Stimulated activated CD4-positive, alpha-beta T cell treated with anti-CD3 and anti-CD28 coated beads, Interleukin-4, amount 100 ng/mL, for 1 hour (primary cell): Measurements from ENCODE around the gene DNAH3.
A peak's percentile ranks its signal among the peaks of the same experiment; 100 is the strongest.
"Not testable (repeated sequence)": the region's sequence is repeated elsewhere in the genome, so short reads cannot be mapped to it uniquely, and the experiment has no call there.

Source experiments
- DNase-seq: peaks from one replicate; pipeline ENCODE4 v3.0.0-alpha.2; 2020

DNAH3 gene

GRCh38 chr16:20931066-20931600 is 219.5 kb downstream of the DNAH3 start:
- DNase-seq = no peak

- no peak for DNase-seq
Measured at GRCh38 chr16:20930365-20930690, 220.3 kb downstream of the DNAH3 start.

GRCh38 chr16:20929676-20930364 is 220.8 kb downstream of the DNAH3 start:
- DNase-seq = not testable (repeated sequence)

GRCh38 chr16:20928774-20929411 is 221.8 kb downstream of the DNAH3 start:
- no peak for DNase-seq

- no peak for DNase-seq
Measured at GRCh38 chr16:20925751-20926150, 224.9 kb downstream of the DNAH3 start.

- no peak for DNase-seq
Measured at GRCh38 chr16:20923876-20924275, 226.8 kb downstream of the DNAH3 start.

- DNase-seq = no peak
Measured at GRCh38 chr16:20920799-20921198, 229.8 kb downstream of the DNAH3 start.

- DNase-seq = no peak
Measured at GRCh38 chr16:20920091-20920490, 230.6 kb downstream of the DNAH3 start.

- DNase-seq = no peak
Measured at GRCh38 chr16:20918486-20919239, 232.0 kb downstream of the DNAH3 start.

GRCh38 chr16:20916942-20917341 is 233.7 kb downstream of the DNAH3 start:
- no peak for DNase-seq

- DNase-seq = no peak
Measured at GRCh38 chr16:20916289-20916688, 234.4 kb downstream of the DNAH3 start.

- no peak for DNase-seq
Measured at GRCh38 chr16:20911361-20911760, 239.3 kb downstream of the DNAH3 start.

- no peak for DNase-seq
Measured at GRCh38 chr16:20910781-20911321, 239.8 kb downstream of the DNAH3 start.

GRCh38 chr16:20906341-20907255 is 244.0 kb downstream of the DNAH3 start:
- DNase-seq = no peak

GRCh38 chr16:20905576-20905975 is 245.1 kb downstream of the DNAH3 start:
- DNase-seq = no peak

- DNase-seq = peak; percentile 4
Measured at GRCh38 chr16:20904507-20905081, 246.1 kb downstream of the DNAH3 start.

- DNase-seq = no peak
Measured at GRCh38 chr16:20903899-20904506, 246.6 kb downstream of the DNAH3 start.

GRCh38 chr16:20903116-20903898 is 247.3 kb downstream of the DNAH3 start:
- DNase-seq = no peak

- no peak for DNase-seq
Measured at GRCh38 chr16:20902426-20902825, 248.2 kb downstream of the DNAH3 start.

GRCh38 chr16:20901436-20902112 is 249.1 kb downstream of the DNAH3 start:
- peak; percentile 6 for DNase-seq
